LNCaP clone FGC (cell line): ENCODE measurements around the gene CDK18.
A peak's percentile ranks its signal among the peaks of the same experiment; 100 is the strongest.

Source experiments
- DNase-seq: peaks from one replicate; pipeline ENCODE4 v3.0.0-alpha.2; 2011; ENCODE audit warnings: low read depth
- H3K4me3 ChIP-seq: 2 replicates; pipeline ENCODE4 v1.5.1; 2011; ENCODE audit warnings: mild to moderate bottlenecking, low read depth, low read length, control low read depth
- TF ChIP-seq, protein P1 (sequence below): IDR thresholded peaks from 2 replicates; pipeline ENCODE4 v1.5.1; 2012; ENCODE audit warnings: mild to moderate bottlenecking; ENCODE audit not compliant: control insufficient read depth, insufficient read depth; ENCODE audit errors: extremely low read depth

Gene CDK18

DNA sequence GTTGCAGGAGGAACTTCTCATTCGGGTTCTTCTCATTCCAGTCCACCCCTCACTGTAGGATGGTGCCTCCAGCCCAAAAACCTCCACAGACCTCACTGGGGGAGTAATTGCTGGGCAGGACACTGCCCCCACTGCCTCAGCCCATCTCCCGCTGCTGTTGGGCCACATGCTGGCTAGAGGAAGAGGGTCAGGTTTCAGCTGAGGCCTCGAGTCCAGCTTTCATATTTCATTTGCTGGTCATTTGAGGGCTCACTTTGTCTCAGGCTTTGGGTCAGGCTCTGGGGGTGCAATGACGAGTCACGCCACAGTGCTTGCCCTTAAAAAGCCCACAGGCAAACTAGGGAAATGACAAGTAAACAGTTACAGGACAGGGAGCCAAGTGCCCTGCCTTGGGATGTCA lies 9.3 kb downstream of the CDK18 start:
- H3K4me3 ChIP-seq = no peak overlapping the region
- no peak for DNase-seq

DNA sequence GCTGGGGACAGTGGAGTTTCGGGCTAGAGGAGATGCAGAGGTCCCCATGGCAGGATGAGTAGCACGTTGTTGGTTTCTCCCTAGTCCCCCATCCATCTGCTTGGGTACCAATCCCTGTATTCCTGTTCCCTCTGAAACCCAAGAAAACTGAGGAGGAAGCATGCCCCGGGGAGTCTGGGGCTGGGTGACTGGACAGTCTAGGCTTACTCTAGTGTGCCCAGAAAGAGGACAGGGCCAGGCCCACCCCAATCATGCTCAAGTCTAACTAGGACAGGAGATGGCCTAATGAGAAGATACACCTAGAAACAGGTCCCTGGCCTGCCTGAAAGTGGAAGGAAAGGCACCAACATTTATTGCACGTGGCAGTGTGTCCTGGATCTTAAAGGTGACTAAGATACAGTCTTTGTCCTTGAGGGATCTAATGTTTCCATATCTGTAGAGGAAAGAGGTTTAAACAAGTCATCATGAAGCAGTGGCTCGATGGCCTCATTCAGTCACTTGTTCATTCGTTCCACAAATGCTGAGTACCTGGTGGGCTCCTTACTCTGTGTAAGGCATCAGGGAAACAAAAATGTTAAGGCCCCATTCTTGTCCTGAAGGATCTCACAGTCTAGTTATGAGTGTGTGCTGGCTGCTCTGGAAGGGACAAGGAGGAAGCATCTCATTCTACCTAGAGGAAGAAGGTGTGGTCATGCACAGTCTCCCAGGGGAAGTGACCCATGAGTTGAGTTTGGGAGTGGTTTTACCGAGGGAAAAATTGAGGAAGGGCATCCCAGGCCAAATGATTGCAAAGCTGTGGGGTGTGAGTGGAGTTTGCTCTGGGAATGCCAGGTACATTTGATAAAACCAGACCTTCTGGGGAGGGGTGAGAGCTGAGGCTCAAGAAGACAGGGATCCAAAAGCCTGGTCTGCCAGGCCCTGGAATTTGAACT lies 10.0 kb downstream of the CDK18 start:
- TF ChIP-seq, protein P1, sequence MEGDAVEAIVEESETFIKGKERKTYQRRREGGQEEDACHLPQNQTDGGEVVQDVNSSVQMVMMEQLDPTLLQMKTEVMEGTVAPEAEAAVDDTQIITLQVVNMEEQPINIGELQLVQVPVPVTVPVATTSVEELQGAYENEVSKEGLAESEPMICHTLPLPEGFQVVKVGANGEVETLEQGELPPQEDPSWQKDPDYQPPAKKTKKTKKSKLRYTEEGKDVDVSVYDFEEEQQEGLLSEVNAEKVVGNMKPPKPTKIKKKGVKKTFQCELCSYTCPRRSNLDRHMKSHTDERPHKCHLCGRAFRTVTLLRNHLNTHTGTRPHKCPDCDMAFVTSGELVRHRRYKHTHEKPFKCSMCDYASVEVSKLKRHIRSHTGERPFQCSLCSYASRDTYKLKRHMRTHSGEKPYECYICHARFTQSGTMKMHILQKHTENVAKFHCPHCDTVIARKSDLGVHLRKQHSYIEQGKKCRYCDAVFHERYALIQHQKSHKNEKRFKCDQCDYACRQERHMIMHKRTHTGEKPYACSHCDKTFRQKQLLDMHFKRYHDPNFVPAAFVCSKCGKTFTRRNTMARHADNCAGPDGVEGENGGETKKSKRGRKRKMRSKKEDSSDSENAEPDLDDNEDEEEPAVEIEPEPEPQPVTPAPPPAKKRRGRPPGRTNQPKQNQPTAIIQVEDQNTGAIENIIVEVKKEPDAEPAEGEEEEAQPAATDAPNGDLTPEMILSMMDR = no peak
- no peak overlapping the region for H3K4me3 ChIP-seq
- no peak for DNase-seq

More for the DNA sequence above, 9.3 kb downstream of the CDK18 start:
- TF ChIP-seq, protein P1 = no peak

DNA sequence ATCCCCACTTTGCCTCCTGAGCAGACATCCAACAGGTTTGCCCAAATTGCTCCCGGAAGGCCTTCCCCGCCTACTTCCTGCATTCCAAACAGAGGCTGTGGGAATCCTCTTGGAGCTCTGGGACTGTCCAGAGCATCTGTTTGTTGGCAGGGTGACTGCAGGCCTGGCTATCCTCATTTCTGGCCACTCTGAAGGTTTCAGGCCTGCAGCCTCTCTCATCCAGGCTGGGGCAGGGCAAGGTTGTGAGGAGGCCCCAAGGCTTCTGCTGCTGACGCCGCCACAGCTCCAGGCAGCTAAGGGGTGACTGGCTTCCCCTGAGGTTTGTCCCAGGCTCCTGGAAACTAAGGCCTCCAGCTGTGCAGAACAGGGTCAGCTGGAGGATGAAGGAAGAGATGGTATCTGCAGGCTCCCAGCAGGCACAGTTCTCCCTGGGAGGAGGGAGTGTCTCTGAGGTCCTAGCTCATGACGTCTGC lies 11.3 kb downstream of the CDK18 start:
- DNase-seq = no peak
- H3K4me3 ChIP-seq = no peak overlapping the region
- TF ChIP-seq, protein P1 = no peak

DNA sequence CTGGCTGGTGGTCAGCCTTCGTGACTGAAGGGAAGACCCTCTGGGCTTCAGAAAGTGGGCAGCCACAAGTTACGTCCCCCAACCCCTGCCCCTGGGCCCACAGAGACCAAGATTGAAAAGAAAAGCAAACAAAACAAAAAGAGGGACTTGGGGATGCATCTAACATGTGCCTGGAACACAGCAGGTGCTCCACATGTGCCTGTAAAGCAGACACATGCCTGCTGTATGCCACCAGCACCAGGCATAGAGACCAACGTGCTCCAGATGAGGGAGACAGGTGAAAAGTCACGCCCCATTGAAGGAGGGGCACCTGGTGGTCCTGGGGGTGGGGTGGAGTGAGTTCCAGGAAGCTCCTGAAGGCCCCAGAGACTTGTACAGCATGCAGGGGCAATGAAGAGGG lies 11.9 kb downstream of the CDK18 start:
- DNase-seq = no peak
- TF ChIP-seq, protein P1 = no peak
- H3K4me3 ChIP-seq = no peak overlapping the region

DNA sequence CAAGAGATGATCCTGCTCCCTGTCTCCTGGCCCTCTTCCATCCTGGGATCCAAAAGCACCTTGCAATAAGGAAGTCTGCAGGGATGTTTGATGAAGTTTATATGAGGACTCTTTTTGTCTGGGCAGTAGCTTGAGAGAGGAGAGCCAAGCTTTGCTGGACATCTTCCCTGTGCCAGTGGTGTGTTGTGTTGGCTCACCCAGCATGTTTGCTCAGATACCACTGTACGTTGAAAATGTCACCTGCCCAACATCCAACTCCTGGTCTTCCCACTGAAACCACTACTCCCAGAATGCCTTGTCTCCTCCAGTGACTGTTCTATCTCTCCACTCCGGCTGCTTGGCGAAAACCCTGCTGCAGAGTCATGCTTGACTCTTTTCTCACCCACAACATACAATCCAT lies 12.8 kb downstream of the CDK18 start:
- peak; percentile 96 for DNase-seq
- TF ChIP-seq, protein P1 = no peak
- no peak overlapping the region for H3K4me3 ChIP-seq

DNA sequence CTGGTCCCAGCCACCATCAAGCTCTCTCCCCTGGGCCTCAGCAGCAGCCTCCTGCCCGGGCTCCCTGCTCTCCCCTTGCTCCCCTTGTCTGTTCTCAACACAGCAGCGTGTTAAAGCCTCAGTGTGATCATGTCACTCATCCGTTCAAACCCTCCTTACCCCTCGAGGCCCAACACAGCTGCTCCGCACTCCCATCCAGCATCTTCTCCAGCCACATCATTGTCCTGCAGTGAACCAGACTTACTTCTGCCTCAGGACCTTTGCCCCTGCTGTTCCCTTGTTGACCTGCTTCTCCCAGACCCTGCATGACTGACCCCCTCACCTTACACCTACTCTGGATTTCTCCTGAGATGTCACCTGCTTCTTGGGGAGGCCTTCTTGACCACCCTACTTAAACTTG lies 13.3 kb downstream of the CDK18 start:
- DNase-seq = no peak
- TF ChIP-seq, protein P1 = no peak
- H3K4me3 ChIP-seq = no peak overlapping the region
